ENCODE results near the gene ZBTB16. TPM values are rescaled to one million over a fixed set of nuclear protein-coding genes. Genes with fewer than 3 reads are reported as not detected.

The ZBTB16 gene
- total and polyA plus RNA-seq, 7 donors, result 9.9 to 197 (median 99.5) TPM

GRCh38 chr11:114068327-114068726, 8.8 kb downstream of the ZBTB16 start:
- peak in 1 of 4 donors; percentile 6 for TF ChIP-seq POLR2AphosphoS5 (IDR thresholded peaks at IDR 0.05)
- TF ChIP-seq POLR2A (IDR thresholded peaks at IDR 0.05), result no peak
- peaks cover 0 to 96% (median 95%) of the 10 kb centered on the region in 4 donors for H3K4me1 ChIP-seq
- DNase-seq, result peak; percentile 29
- peaks cover 46 to 94% (median 60%) of the 10 kb centered on the region in 4 donors for H3K36me3 ChIP-seq
- H3K27me3 ChIP-seq, result no peaks in the 10 kb centered on the region
- 91 to 94% methylated on average over 4 of the region's 4 CpGs for WGBS, 2 donors
- intact Hi-C loops (cut with DNase I), result no loop called here
- H3K27ac ChIP-seq, result peak overlapping the region in 1 of 4 donors; percentile 4
- no peaks in the 10 kb centered on the region for H3K9me3 ChIP-seq
- H3K4me3 ChIP-seq, result no peak overlapping the region

GRCh38 chr11:114070464-114071139, 11.1 kb downstream of the ZBTB16 start:
- H3K27me3 ChIP-seq, result no peaks in the 10 kb centered on the region
- H3K4me3 ChIP-seq, result no peak overlapping the region
- peaks cover 35 to 94% (median 48%) of the 10 kb centered on the region in 4 donors for H3K36me3 ChIP-seq
- peaks cover 0 to 96% (median 95%) of the 10 kb centered on the region in 4 donors for H3K4me1 ChIP-seq
- H3K9me3 ChIP-seq, result no peaks in the 10 kb centered on the region
- peak overlapping the region in 1 of 4 donors; percentile 52 for H3K27ac ChIP-seq
- 93 to 94% methylated on average over 7 of the region's 7 CpGs for WGBS, 2 donors
- TF ChIP-seq POLR2AphosphoS5 (IDR thresholded peaks at IDR 0.05) (peak in 1 of 4 donors; percentile 41), EP300 (IDR thresholded peaks at IDR 0.05) (no peak)
- no peak for DNase-seq
- intact Hi-C loops (cut with DNase I), result no loop called here

- Histone ChIP-seq H3K4me1 (peaks cover 0 to 96% (median 95%) of the 10 kb centered on the region in 4 donors), H3K27me3 (no peaks in the 10 kb centered on the region)
- WGBS, 2 donors, result 81 to 93% methylated on average over 9 of the region's 9 CpGs
Measured at GRCh38 chr11:114073007-114073827, 13.7 kb downstream of the ZBTB16 start.

GRCh38 chr11:114073828-114074381, 14.4 kb downstream of the ZBTB16 start:
- Histone ChIP-seq H3K27me3 (no peaks in the 10 kb centered on the region), H3K4me3 (peak overlapping the region in 1 of 4 donors; percentile 4), H3K9me3 (no peaks in the 10 kb centered on the region), H3K36me3 (peaks cover 27 to 94% (median 42%) of the 10 kb centered on the region in 4 donors), H3K4me1 (peaks cover 0 to 96% (median 95%) of the 10 kb centered on the region in 4 donors), H3K27ac (peak overlapping the region in 1 of 4 donors; percentile 80)
- TF ChIP-seq POLR2AphosphoS5 (IDR thresholded peaks at IDR 0.05) (peak in 2 of 4 donors; percentile 8 to 33), EP300 (IDR thresholded peaks at IDR 0.05) (no peak)
- intact Hi-C loops (cut with DNase I), result no loop called here
- DNase-seq, result peak; percentile 64
- WGBS, 2 donors, result 85 to 92% methylated on average over 11 of the region's 11 CpGs

More at GRCh38 chr11:114073007-114073827, 13.7 kb downstream of the ZBTB16 start:
- intact Hi-C loops (cut with DNase I), result no loop called here
- Histone ChIP-seq H3K36me3 (peaks cover 29 to 94% (median 40%) of the 10 kb centered on the region in 4 donors), H3K9me3 (no peaks in the 10 kb centered on the region), H3K27ac (peak overlapping the region in 1 of 4 donors; percentile 80), H3K4me3 (no peak overlapping the region)
- peak; percentile 63 for DNase-seq
- no peak for TF ChIP-seq CTCF (IDR thresholded peaks at IDR 0.05)
- no peak for TF ChIP-seq POLR2A (IDR thresholded peaks at IDR 0.05)
- no peak for TF ChIP-seq EP300 (IDR thresholded peaks at IDR 0.05)
- TF ChIP-seq POLR2AphosphoS5 (IDR thresholded peaks at IDR 0.05), result no peak

- intact Hi-C loops (cut with DNase I), result loop anchor here (5.0 kb wide), 1 partner anchor 43 kb away; no protein-coding TSS in a partner anchor
- no peaks in the 10 kb centered on the region for H3K27me3 ChIP-seq
- WGBS, 2 donors, result 83 to 90% methylated on average over 21 of the region's 21 CpGs
- peak overlapping the region in 3 of 4 donors; percentile 9 to 19 (median 9) for H3K4me3 ChIP-seq
- H3K36me3 ChIP-seq, result peaks cover 27 to 94% (median 35%) of the 10 kb centered on the region in 4 donors
- H3K9me3 ChIP-seq, result no peaks in the 10 kb centered on the region
- DNase-seq, result peak; percentile 75
- H3K4me1 ChIP-seq, result peaks cover 0 to 96% (median 95%) of the 10 kb centered on the region in 4 donors
- peak overlapping the region in 3 of 4 donors; percentile 24 to 80 (median 39) for H3K27ac ChIP-seq
- TF ChIP-seq CTCF (IDR thresholded peaks at IDR 0.05) (no peak), POLR2AphosphoS5 (IDR thresholded peaks at IDR 0.05) (peak in 2 of 4 donors; percentile 6 to 12), EP300 (IDR thresholded peaks at IDR 0.05) (no peak)
Measured at GRCh38 chr11:114074546-114075343, 15.2 kb downstream of the ZBTB16 start.

Data from sigmoid colon (tissue), 7 donors.